Glutamatergic neuron (in vitro differentiated cells): ENCODE measurements around the gene DISP2. TPM values are rescaled to one million over a fixed set of nuclear protein-coding genes. Genes with fewer than 3 reads are reported as not detected.

ENCODE experiments used
- DNase-seq: peaks from one replicate; pipeline ENCODE4 v3.0.0; 2022
- H3K27ac Mint-ChIP-seq: one replicate; pipeline ENCODE4 v1.8.0; 2020; ENCODE audit warnings: mild to moderate bottlenecking, mixed read lengths, inconsistent platforms; ENCODE audit not compliant: unreplicated experiment
- H3K27me3 Mint-ChIP-seq: one replicate; pipeline ENCODE4 v1.8.0; 2020; ENCODE audit warnings: mild to moderate bottlenecking, moderate library complexity, mixed read lengths, inconsistent platforms; ENCODE audit not compliant: unreplicated experiment
- H3K36me3 Mint-ChIP-seq: one replicate; pipeline ENCODE4 v1.8.0; 2020; ENCODE audit warnings: mild to moderate bottlenecking, mixed read lengths, inconsistent platforms; ENCODE audit not compliant: unreplicated experiment
- H3K4me1 Mint-ChIP-seq: one replicate; pipeline ENCODE4 v1.8.0; 2020; ENCODE audit warnings: mild to moderate bottlenecking, low read depth, mixed read lengths, inconsistent platforms; ENCODE audit not compliant: unreplicated experiment
- H3K4me3 Mint-ChIP-seq: one replicate; pipeline ENCODE4 v1.8.0; 2020; ENCODE audit warnings: mild to moderate bottlenecking, mixed read lengths, inconsistent platforms; ENCODE audit not compliant: unreplicated experiment
- H3K9me3 Mint-ChIP-seq: one replicate; pipeline ENCODE4 v1.8.0; 2020; ENCODE audit warnings: mild to moderate bottlenecking, moderate library complexity, mixed read lengths, inconsistent platforms; ENCODE audit not compliant: unreplicated experiment
- total RNA-seq: library from RNA; stranded (reverse); fragmentation: NEBNext Ultra II Directional; extraction: Animal tissue kit (Norgen Biotek cat#: 25700); gene quantifications from one replicate; pipeline ENCODE4 v1.2.1, GENCODE V29; 2021; ENCODE audit not compliant: unreplicated experiment
- TF ChIP-seq, protein P1 (sequence below): fragments of 200-600 bp; sonication (generic); IDR thresholded peaks from one replicate; pipeline ENCODE4 v1.5.0; 2021; ENCODE audit not compliant: partially characterized antibody, unreplicated experiment

Gene DISP2
- total RNA-seq, 1 donor from 2014 or later = 44.3 TPM

DNA sequence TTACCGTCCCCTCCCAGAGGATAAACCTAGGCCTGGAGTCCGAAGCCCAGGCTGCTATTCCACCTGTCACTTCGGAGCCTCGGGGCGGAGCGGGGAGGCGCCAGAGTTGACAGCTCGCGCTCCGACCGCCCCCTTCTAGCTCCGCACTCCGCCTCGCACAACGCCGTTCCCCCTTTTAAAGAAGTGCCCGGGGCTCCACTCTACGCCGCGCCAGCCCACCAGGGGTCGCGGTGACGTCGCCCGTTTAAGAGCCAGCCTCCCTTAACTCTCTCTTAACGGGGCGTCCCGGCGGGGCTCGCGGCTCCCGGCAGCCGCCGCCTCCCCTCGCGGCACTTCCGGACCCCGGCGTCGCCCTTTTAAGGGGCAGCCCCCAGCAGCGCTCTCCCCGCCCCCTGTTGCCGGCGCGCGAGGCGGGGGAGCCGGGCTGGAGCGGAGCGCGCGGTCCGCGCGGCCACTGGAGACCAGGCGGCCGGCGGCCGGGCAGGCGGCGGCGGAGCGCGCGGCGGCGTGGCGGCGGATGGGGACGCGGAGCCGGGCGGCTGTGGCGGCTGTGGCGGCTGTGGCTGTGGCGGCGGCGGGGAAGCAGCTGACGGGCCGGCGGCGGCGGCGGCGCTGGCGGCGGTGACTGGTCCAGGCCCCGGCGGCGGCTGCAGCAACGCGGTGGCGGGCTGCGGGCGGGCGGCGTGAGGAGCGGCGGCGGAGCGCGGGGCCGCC is 34.6 kb upstream of the DISP2 start, which contains the start of gene INAFM2:
TSS of gene INAFM2 (plus strand) at position 454 of the 714 bp plus-strand sequence. CDS start 364 bp downstream, outside the sequence.
- Mint-ChIP-seq H3K27ac (no peak within 1 kb of the TSS), H3K27me3 (peaks cover 6% of the 10 kb centered on the region), H3K4me1 (peaks cover 35% of the 10 kb centered on the region), H3K9me3 (peaks cover 10% of the 10 kb centered on the region), H3K4me3 (peak within 1 kb of the TSS; percentile 81), H3K36me3 (no peaks in the 10 kb centered on the region)
- peak; percentile 95 for DNase-seq
- TF ChIP-seq, protein P1, sequence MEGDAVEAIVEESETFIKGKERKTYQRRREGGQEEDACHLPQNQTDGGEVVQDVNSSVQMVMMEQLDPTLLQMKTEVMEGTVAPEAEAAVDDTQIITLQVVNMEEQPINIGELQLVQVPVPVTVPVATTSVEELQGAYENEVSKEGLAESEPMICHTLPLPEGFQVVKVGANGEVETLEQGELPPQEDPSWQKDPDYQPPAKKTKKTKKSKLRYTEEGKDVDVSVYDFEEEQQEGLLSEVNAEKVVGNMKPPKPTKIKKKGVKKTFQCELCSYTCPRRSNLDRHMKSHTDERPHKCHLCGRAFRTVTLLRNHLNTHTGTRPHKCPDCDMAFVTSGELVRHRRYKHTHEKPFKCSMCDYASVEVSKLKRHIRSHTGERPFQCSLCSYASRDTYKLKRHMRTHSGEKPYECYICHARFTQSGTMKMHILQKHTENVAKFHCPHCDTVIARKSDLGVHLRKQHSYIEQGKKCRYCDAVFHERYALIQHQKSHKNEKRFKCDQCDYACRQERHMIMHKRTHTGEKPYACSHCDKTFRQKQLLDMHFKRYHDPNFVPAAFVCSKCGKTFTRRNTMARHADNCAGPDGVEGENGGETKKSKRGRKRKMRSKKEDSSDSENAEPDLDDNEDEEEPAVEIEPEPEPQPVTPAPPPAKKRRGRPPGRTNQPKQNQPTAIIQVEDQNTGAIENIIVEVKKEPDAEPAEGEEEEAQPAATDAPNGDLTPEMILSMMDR = peak; percentile 77

DNA sequence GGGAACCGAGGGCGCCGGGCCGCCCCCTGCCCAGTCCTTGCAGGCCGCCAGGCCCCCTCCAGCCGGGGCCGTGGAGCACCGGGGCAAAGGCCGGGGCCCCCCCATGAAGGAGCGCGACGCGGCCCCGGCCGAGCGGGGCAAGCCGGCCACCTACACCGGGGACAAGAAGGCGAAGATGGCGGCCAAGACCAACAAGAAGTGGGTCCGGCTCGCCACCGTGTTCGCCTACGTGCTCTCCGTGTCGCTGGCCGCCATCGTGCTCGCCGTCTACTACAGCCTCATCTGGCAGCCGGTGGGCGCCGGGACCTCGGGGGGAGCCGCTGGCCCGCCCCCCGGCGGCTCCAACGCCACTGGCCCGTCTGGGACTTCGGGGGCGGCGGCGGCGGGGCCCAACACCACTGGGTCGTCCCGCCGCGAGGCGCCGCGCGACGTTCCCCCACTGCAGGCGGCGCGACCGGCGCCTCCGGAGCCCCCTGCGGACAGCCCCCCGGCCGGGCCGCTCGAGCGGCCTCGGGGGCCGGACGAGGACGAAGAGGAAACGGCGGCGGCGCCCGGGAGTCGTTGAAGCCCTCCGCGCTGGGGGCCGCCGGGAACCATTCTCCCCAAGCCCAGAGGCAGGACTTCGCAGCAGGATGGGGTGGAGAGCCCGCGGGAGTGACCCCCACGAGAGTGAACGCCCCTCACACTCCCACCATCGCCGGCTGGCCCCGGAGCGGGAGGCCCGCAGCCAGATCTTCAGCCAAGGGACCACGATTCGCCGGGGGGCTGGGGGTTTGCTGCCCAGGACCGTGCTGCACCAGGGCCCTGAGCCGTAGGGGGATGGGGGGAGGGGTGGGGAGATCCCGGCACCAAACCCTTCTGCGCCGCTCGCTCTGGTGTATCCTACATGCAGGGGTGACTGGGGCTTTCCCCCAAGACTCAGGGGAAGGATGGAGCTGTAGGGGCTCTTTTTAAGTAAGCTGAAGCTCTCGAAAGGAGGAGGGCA is 33.8 kb upstream of the DISP2 start:
- Mint-ChIP-seq H3K27me3 (peaks cover 6% of the 10 kb centered on the region), H3K36me3 (no peaks in the 10 kb centered on the region), H3K4me1 (peaks cover 43% of the 10 kb centered on the region), H3K27ac (peak overlapping the region; percentile 74), H3K4me3 (peak overlapping the region; percentile 76), H3K9me3 (peaks cover 10% of the 10 kb centered on the region)
- TF ChIP-seq, protein P1 = no peak
- DNase-seq = peak; percentile 48

DNA sequence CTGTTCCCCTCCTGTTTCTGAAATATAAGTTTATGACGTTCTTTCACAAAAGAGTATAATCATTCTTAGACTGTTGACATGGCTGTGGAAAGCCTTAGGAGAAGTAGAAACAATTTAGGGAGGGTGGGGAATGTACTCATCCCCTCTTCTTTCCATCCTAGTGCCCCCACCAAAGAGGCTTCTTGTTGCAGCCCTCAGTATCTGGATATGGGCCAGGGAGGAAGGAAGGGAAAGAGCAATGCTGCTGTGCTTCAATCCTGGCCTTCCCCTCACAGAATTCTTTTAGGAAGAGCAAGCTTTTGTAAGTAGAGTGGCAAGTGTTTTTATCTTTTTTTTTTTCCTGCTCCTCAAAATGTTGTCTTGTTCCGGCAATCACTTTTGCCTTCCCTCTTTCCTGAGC is 32.8 kb upstream of the DISP2 start:
- TF ChIP-seq, protein P1 = no peak
- peak overlapping the region; percentile 76 for H3K4me3 Mint-ChIP-seq
- no peak overlapping the region for H3K27ac Mint-ChIP-seq
- H3K4me1 Mint-ChIP-seq = peaks cover 51% of the 10 kb centered on the region
- no peak for DNase-seq
- peaks cover 6% of the 10 kb centered on the region for H3K27me3 Mint-ChIP-seq
- no peaks in the 10 kb centered on the region for H3K36me3 Mint-ChIP-seq
- peaks cover 10% of the 10 kb centered on the region for H3K9me3 Mint-ChIP-seq

DNA sequence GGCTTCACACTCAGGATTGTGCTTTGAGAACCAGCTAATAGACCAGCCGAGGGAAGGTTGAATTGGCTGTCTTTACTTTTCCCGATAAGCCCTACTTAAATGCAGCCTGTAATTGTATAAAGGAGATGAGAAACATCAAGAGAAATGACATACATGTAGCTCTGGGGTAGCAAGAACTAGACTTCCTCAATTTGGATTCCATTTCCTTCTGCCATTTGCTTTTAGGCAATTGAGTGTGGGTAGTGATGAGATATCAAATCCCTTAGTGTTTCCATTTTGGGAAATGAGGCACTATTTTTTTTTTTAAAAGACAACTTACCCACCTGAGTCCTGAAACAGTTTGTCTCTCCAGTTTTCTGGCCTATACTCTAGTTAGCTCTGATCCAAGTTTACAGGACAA is 32.3 kb upstream of the DISP2 start:
- H3K4me3 Mint-ChIP-seq = no peak overlapping the region
- peaks cover 6% of the 10 kb centered on the region for H3K27me3 Mint-ChIP-seq
- no peaks in the 10 kb centered on the region for H3K36me3 Mint-ChIP-seq
- H3K4me1 Mint-ChIP-seq = peaks cover 56% of the 10 kb centered on the region
- H3K27ac Mint-ChIP-seq = no peak overlapping the region
- no peak for DNase-seq
- TF ChIP-seq, protein P1 = no peak
- peaks cover 10% of the 10 kb centered on the region for H3K9me3 Mint-ChIP-seq
